Endothelial cell of umbilical vein (primary cell): Measurements from ENCODE around the gene CEP170. TPM values are rescaled to one million over a fixed set of nuclear protein-coding genes. Genes with fewer than 3 reads are reported as not detected.
"Not testable (repeated sequence)": the region's sequence is repeated elsewhere in the genome, so short reads cannot be mapped to it uniquely, and the experiment has no call there.

Experiments used
- BruUV-seq: library from RNA; stranded (reverse); fragments of 400-500 nt; replicated peaks from 2 replicates; lab custom pipeline; 2021; lab: Mats Ljungman, UMichigan
- CTCF ChIA-PET: fragments of 300-600, 350-600 bp; sonication (Branson Sonifier 250); formaldehyde crosslinking; loops from one replicate; lab custom pipeline; 2021; ENCODE audit warnings: antibody characterized with exemption, inconsistent platforms; lab: Charles Lee
- POLR2A ChIA-PET: fragments of 300-600, 350-600 bp; sonication (Branson Sonifier 250); formaldehyde crosslinking; loops from one replicate; lab custom pipeline; 2021; ENCODE audit warnings: antibody characterized with exemption, inconsistent platforms; lab: Charles Lee
- DNase-seq: peaks from one replicate; pipeline ENCODE4 v3.0.0-alpha.2; 2011; ENCODE audit warnings: low read depth, low spot score
- FAIRE-seq: peaks from 2 replicates; lab custom pipeline; 2011; peaks lifted over from hg19 to GRCh38; lab: Jason Lieb, UNC
- H2AFZ ChIP-seq: 2 replicates; pipeline ENCODE4 v1.6.0; 2012; ENCODE audit warnings: low read depth, low read length, control low read depth, inconsistent platforms
- H3K27ac ChIP-seq: 2 replicates; pipeline ENCODE4 v1.5.1; 2011; ENCODE audit warnings: low read depth, mild to moderate bottlenecking, control low read depth, low read length, moderate library complexity; ENCODE audit not compliant: insufficient read depth
- H3K27me3 ChIP-seq, 2 experiments: 2 replicates each; pipeline versions ENCODE4 v1.6.0 to v1.6.1; 2011; ENCODE audit warnings: low read length in 2 of 2, mixed read lengths in 1 of 2; ENCODE audit not compliant: control insufficient read depth in 2 of 2, insufficient read depth in 2 of 2
- H3K36me3 ChIP-seq, 2 experiments: 2 replicates in 1 of 2; 3 replicates in 1 of 2; pipeline ENCODE4 v1.5.1; 2011; ENCODE audit warnings: low read length in 2 of 2, mild to moderate bottlenecking in 1 of 2, moderate library complexity in 1 of 2; ENCODE audit not compliant: control insufficient read depth in 2 of 2, insufficient read depth in 2 of 2; ENCODE audit errors: extremely low read depth in 1 of 2
- H3K4me1 ChIP-seq: 3 replicates; pipeline ENCODE4 v1.5.1; 2011; ENCODE audit warnings: mild to moderate bottlenecking, low read length; ENCODE audit not compliant: control insufficient read depth, insufficient read depth; ENCODE audit errors: extremely low read depth
- H3K4me2 ChIP-seq: 2 replicates; pipeline ENCODE4 v1.6.1; 2011; ENCODE audit warnings: low read length, control low read depth, mixed read lengths; ENCODE audit not compliant: insufficient read depth
- H3K4me3 ChIP-seq, 3 experiments: fragments of 200-600 bp in 1 of 3; sonication (generic), shearing (Covaris generic) in 1 of 3; replicated peaks in 1 of 3; 2 replicates each; pipeline ENCODE4 v1.5.1; 2011 to 2016; ENCODE audit warnings: control low read depth in 3 of 3, low read length in 3 of 3, mild to moderate bottlenecking in 2 of 3, inconsistent platforms in 1 of 3, low read depth in 1 of 3, moderate library complexity in 1 of 3; ENCODE audit not compliant: insufficient read depth in 1 of 3
- H3K79me2 ChIP-seq: 2 replicates; pipeline ENCODE4 v1.6.0; 2012; ENCODE audit warnings: low read length, inconsistent platforms; ENCODE audit not compliant: control insufficient read depth, insufficient read depth
- H3K9ac ChIP-seq: replicated peaks from 2 replicates; pipeline ENCODE3; 2011; ENCODE audit warnings: low read length, control low read depth; ENCODE audit not compliant: insufficient read depth; ENCODE audit errors: extremely low read depth
- H3K9me1 ChIP-seq: replicated peaks from 3 replicates; pipeline ENCODE4 v1.6.0; 2011; ENCODE audit warnings: mild to moderate bottlenecking, low read length; ENCODE audit not compliant: control insufficient read depth, insufficient read depth; ENCODE audit errors: extremely low read depth
- H3K9me3 ChIP-seq: replicated peaks from 2 replicates; pipeline ENCODE4 v1.5.1; 2012; ENCODE audit warnings: low read length, inconsistent platforms; ENCODE audit not compliant: control insufficient read depth, insufficient read depth
- H4K20me1 ChIP-seq: replicated peaks from 2 replicates; pipeline ENCODE3; 2011; ENCODE audit warnings: mild to moderate bottlenecking, low read length; ENCODE audit not compliant: control insufficient read depth, insufficient read depth; ENCODE audit errors: extremely low read depth
- dilution Hi-C: fragments of 300-500 bp; cut with MboI; formaldehyde crosslinking; loops from one replicate; pipeline ENCODE4 v1.15.0; 2019; ENCODE audit warnings: low sequenced_read_pairs; ENCODE audit not compliant: extremely low pct_ligation_motif_present
- intact Hi-C: fragments of 100-400 bp; cut with micrococcal nuclease; formaldehyde crosslinking; loops from one replicate; pipeline ENCODE4 v1.10.0; 2022
- polyA plus RNA-seq, 4 experiments: library from polyadenylated mRNA; depleted of rRNA in 3 of 4; stranded (reverse) in 3 of 4; unstranded in 1 of 4; fragments of >200 nt; gene quantifications; 2 replicates each; pipeline versions ENCODE4 v1.2.1 to v1.2.3, GENCODE V29; 2011 to 2012; ENCODE audit warnings: missing spikeins in 1 of 4
- total RNA-seq: library from RNA; stranded (reverse); gene quantifications from 2 replicates; pipeline ENCODE4 v1.2.3, GENCODE V29; 2021

The CEP170 gene
- total and polyA plus RNA-seq, 2 donors (not counting 3 experiments of a cell fraction or from before 2014, with no cell fraction given), result 49.6 to 225 TPM

DNA sequence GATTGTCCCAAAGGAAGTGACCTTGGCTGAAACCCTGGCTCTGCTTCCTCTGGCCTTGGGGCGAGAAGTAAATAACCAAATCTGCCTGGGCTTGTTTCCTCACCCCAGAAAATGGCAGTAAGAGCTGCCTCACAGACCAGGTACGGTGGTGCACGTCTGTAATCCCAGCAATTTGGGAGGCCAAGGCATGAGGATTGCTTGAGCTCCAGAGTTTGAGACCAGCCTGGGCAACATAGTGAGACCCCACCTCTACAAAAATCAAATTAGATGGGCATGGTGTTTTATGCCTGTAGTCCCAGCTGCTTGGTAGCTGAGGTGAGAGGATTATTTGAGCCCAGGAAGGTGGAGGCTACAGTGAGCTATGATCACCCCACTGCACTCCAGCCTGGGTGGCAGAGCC lies 140.3 kb downstream of the CEP170 start:
- FAIRE-seq, H3K36me3 ChIP-seq, H3K27me3 ChIP-seq, H3K4me2 ChIP-seq, DNase-seq, dilution Hi-C loops, H3K9ac ChIP-seq, H4K20me1 ChIP-seq, intact Hi-C loops, H3K79me2 ChIP-seq, H3K9me3 ChIP-seq, H3K9me1 ChIP-seq, H3K4me1 ChIP-seq, BruUV-seq, H3K27ac ChIP-seq, H2AFZ ChIP-seq, H3K4me3 ChIP-seq, POLR2A ChIA-PET, CTCF ChIA-PET: not testable (repeated sequence)

DNA sequence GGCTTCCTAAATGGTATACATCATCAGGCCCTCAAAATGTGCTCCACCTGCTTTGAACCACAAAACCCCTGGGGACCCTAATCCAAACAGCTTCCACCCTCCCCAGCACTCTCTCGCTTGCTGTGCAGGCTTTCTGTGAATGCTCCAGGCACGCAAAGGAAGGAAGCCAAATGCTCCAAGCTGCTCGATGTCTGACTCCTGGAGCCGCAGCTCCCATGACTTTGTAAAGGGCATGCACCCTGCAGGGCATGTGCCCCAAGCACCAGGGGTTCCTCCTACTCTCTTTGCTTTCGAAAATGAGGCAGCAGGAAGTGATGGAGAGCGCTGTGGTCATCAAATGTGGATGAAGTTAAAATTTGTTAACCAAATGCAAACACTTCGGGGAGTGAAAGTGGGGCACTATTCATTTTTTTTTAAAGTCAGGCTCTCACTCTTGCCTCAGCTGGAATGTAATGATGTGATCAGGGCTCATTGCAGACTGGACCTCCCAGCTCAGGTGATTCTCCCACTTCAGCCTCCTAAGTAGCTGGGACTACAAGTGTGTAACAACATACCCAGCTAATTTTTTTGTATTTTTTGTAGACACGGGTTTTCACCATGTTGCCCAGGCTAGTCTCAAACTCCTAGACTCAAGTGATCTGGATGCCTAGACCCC lies 140.9 kb downstream of the CEP170 start:
- POLR2A ChIA-PET, CTCF ChIA-PET, DNase-seq: not testable (repeated sequence)

DNA sequence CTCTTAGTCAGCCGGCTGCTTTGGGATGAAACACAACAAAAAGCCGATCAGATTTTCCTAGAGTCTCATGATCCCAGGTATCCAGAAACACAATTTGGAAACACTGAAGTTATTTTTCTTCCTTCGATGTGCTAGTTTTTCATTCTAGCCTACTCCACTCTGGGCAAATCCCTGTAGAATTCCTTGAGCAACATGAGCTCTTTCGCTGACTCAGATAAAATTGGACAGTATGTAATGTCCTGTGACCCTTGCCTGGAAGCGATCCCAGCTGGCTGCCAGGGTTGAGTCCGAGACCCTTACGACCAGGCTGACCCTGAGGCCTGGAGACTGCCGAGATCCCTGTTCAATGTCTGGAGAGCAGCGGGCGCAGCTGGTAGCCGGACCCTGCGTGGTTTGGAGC lies 147.9 kb downstream of the CEP170 start:
- H3K27me3 ChIP-seq, FAIRE-seq, H3K9me1 ChIP-seq, H3K9me3 ChIP-seq, POLR2A ChIA-PET, H2AFZ ChIP-seq, H3K36me3 ChIP-seq, H3K4me2 ChIP-seq, H3K27ac ChIP-seq, CTCF ChIA-PET, H4K20me1 ChIP-seq, DNase-seq, H3K79me2 ChIP-seq, H3K4me1 ChIP-seq, BruUV-seq, intact Hi-C loops, dilution Hi-C loops, H3K4me3 ChIP-seq, H3K9ac ChIP-seq: not testable (repeated sequence)

More for the DNA sequence above, 140.9 kb downstream of the CEP170 start:
- H3K9me3 ChIP-seq, H3K9me1 ChIP-seq, H3K4me1 ChIP-seq, H3K27me3 ChIP-seq, H3K36me3 ChIP-seq, FAIRE-seq, H3K27ac ChIP-seq, BruUV-seq, intact Hi-C loops, H3K4me3 ChIP-seq, H4K20me1 ChIP-seq, dilution Hi-C loops, H3K4me2 ChIP-seq, H2AFZ ChIP-seq, H3K9ac ChIP-seq, H3K79me2 ChIP-seq: not testable (repeated sequence)

DNA sequence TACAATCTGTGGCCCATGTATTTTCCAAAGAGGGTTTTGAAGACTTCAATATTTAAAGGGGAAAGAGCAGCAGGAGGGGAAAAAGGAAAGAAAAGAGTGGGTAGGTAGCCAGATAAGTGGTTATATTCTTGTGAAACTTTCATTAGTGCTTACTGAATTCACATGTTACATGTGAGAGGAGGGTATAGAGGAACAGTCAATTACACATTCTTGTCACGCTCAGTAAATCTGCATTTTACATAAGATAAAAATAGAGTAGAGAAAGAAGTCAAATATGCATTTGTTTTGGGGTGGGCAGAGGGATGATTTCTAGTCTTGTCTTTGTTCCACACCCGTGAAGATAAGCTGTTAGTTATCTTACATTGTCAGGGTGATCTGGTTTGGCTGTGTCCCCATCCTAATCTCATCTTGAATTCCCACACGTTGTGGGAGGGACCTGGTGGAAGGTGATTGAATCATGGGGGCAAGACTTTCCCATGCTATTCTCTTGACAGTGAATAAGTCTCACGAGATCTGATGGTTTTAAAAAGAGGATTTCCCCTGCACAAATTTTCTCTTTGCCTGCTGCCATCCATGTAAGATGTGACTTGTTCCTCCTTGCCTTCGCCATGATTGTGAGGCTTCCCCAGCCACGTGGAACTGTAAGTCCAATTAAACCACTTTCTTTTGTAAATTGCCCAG lies 149.3 kb downstream of the CEP170 start:
- H3K27ac ChIP-seq, dilution Hi-C loops, H3K4me2 ChIP-seq, POLR2A ChIA-PET, H3K36me3 ChIP-seq, DNase-seq, H3K4me3 ChIP-seq, H3K9me1 ChIP-seq, H3K4me1 ChIP-seq, H2AFZ ChIP-seq, H3K9ac ChIP-seq, intact Hi-C loops, FAIRE-seq, CTCF ChIA-PET, H3K9me3 ChIP-seq, H3K79me2 ChIP-seq, BruUV-seq, H3K27me3 ChIP-seq, H4K20me1 ChIP-seq: not testable (repeated sequence)
